Endothelial cell of umbilical vein (primary cell): ENCODE results near the gene TJP1. TPM values are rescaled to one million over a fixed set of nuclear protein-coding genes. Genes with fewer than 3 reads are reported as not detected.

Experiments used
- BruUV-seq: library from RNA; stranded (reverse); fragments of 400-500 nt; replicated peaks from 2 replicates; lab custom pipeline; 2021; lab: Mats Ljungman, UMichigan
- CTCF ChIA-PET: fragments of 300-600, 350-600 bp; sonication (Branson Sonifier 250); formaldehyde crosslinking; loops from one replicate; lab custom pipeline; 2021; ENCODE audit warnings: antibody characterized with exemption, inconsistent platforms; lab: Charles Lee
- POLR2A ChIA-PET: fragments of 300-600, 350-600 bp; sonication (Branson Sonifier 250); formaldehyde crosslinking; loops from one replicate; lab custom pipeline; 2021; ENCODE audit warnings: antibody characterized with exemption, inconsistent platforms; lab: Charles Lee
- DNase-seq: peaks from one replicate; pipeline ENCODE4 v3.0.0-alpha.2; 2011; ENCODE audit warnings: low read depth, low spot score
- FAIRE-seq: peaks from 2 replicates; lab custom pipeline; 2011; peaks lifted over from hg19 to GRCh38; lab: Jason Lieb, UNC
- H2AFZ ChIP-seq: 2 replicates; pipeline ENCODE4 v1.6.0; 2012; ENCODE audit warnings: low read depth, low read length, control low read depth, inconsistent platforms
- H3K27ac ChIP-seq: 2 replicates; pipeline ENCODE4 v1.5.1; 2011; ENCODE audit warnings: low read depth, mild to moderate bottlenecking, control low read depth, low read length, moderate library complexity; ENCODE audit not compliant: insufficient read depth
- H3K27me3 ChIP-seq, 2 experiments: 2 replicates each; pipeline versions ENCODE4 v1.6.0 to v1.6.1; 2011; ENCODE audit warnings: low read length in 2 of 2, mixed read lengths in 1 of 2; ENCODE audit not compliant: control insufficient read depth in 2 of 2, insufficient read depth in 2 of 2
- H3K36me3 ChIP-seq, 2 experiments: 2 replicates in 1 of 2; 3 replicates in 1 of 2; pipeline ENCODE4 v1.5.1; 2011; ENCODE audit warnings: low read length in 2 of 2, mild to moderate bottlenecking in 1 of 2, moderate library complexity in 1 of 2; ENCODE audit not compliant: control insufficient read depth in 2 of 2, insufficient read depth in 2 of 2; ENCODE audit errors: extremely low read depth in 1 of 2
- H3K4me1 ChIP-seq: 3 replicates; pipeline ENCODE4 v1.5.1; 2011; ENCODE audit warnings: mild to moderate bottlenecking, low read length; ENCODE audit not compliant: control insufficient read depth, insufficient read depth; ENCODE audit errors: extremely low read depth
- H3K4me2 ChIP-seq: 2 replicates; pipeline ENCODE4 v1.6.1; 2011; ENCODE audit warnings: low read length, control low read depth, mixed read lengths; ENCODE audit not compliant: insufficient read depth
- H3K4me3 ChIP-seq, 3 experiments: fragments of 200-600 bp in 1 of 3; sonication (generic), shearing (Covaris generic) in 1 of 3; replicated peaks in 1 of 3; 2 replicates each; pipeline ENCODE4 v1.5.1; 2011 to 2016; ENCODE audit warnings: control low read depth in 3 of 3, low read length in 3 of 3, mild to moderate bottlenecking in 2 of 3, inconsistent platforms in 1 of 3, low read depth in 1 of 3, moderate library complexity in 1 of 3; ENCODE audit not compliant: insufficient read depth in 1 of 3
- H3K79me2 ChIP-seq: 2 replicates; pipeline ENCODE4 v1.6.0; 2012; ENCODE audit warnings: low read length, inconsistent platforms; ENCODE audit not compliant: control insufficient read depth, insufficient read depth
- H3K9ac ChIP-seq: replicated peaks from 2 replicates; pipeline ENCODE3; 2011; ENCODE audit warnings: low read length, control low read depth; ENCODE audit not compliant: insufficient read depth; ENCODE audit errors: extremely low read depth
- H3K9me1 ChIP-seq: replicated peaks from 3 replicates; pipeline ENCODE4 v1.6.0; 2011; ENCODE audit warnings: mild to moderate bottlenecking, low read length; ENCODE audit not compliant: control insufficient read depth, insufficient read depth; ENCODE audit errors: extremely low read depth
- H3K9me3 ChIP-seq: replicated peaks from 2 replicates; pipeline ENCODE4 v1.5.1; 2012; ENCODE audit warnings: low read length, inconsistent platforms; ENCODE audit not compliant: control insufficient read depth, insufficient read depth
- H4K20me1 ChIP-seq: replicated peaks from 2 replicates; pipeline ENCODE3; 2011; ENCODE audit warnings: mild to moderate bottlenecking, low read length; ENCODE audit not compliant: control insufficient read depth, insufficient read depth; ENCODE audit errors: extremely low read depth
- EZH2 ChIP-seq: IDR thresholded peaks from 2 replicates; pipeline ENCODE4 v1.6.1; 2012; ENCODE audit warnings: borderline replicate concordance, low read depth, mild to moderate bottlenecking, moderate library complexity, low read length, inconsistent platforms; ENCODE audit not compliant: severe bottlenecking
- FOS ChIP-seq: IDR thresholded peaks from 2 replicates; pipeline ENCODE4 v1.6.1; 2011; ENCODE audit warnings: mild to moderate bottlenecking, low read length, moderate library complexity, borderline replicate concordance; ENCODE audit not compliant: insufficient read depth
- GATA2 ChIP-seq: IDR thresholded peaks from 2 replicates; pipeline ENCODE4 v1.7.0; 2011; ENCODE audit warnings: low read depth, mild to moderate bottlenecking, moderate library complexity, mixed read lengths, low read length; ENCODE audit not compliant: insufficient read length, insufficient read depth
- JUN ChIP-seq: IDR thresholded peaks from 2 replicates; pipeline ENCODE4 v1.6.1; 2011; ENCODE audit warnings: borderline replicate concordance, low read depth; ENCODE audit not compliant: insufficient read length, insufficient read depth
- MYC ChIP-seq: IDR thresholded peaks from one replicate; pipeline ENCODE4 v1.6.1; 2011; ENCODE audit warnings: mild to moderate bottlenecking, low read depth, low read length
- POLR2A ChIP-seq: IDR thresholded peaks from 2 replicates; pipeline ENCODE4 v1.6.1; 2012; ENCODE audit warnings: low read depth, mild to moderate bottlenecking, control low read depth, low read length
- POLR2AphosphoS5 ChIP-seq: IDR thresholded peaks from 2 replicates; pipeline ENCODE4 v1.6.1; 2012; ENCODE audit warnings: low read depth, mild to moderate bottlenecking, control low read depth, low read length, moderate library complexity; ENCODE audit not compliant: insufficient read depth
- dilution Hi-C: fragments of 300-500 bp; cut with MboI; formaldehyde crosslinking; loops from one replicate; pipeline ENCODE4 v1.15.0; 2019; ENCODE audit warnings: low sequenced_read_pairs; ENCODE audit not compliant: extremely low pct_ligation_motif_present
- intact Hi-C: fragments of 100-400 bp; cut with micrococcal nuclease; formaldehyde crosslinking; loops from one replicate; pipeline ENCODE4 v1.10.0; 2022
- polyA plus RNA-seq, 4 experiments: library from polyadenylated mRNA; depleted of rRNA in 3 of 4; stranded (reverse) in 3 of 4; unstranded in 1 of 4; fragments of >200 nt; gene quantifications; 2 replicates each; pipeline versions ENCODE4 v1.2.1 to v1.2.3, GENCODE V29; 2011 to 2012; ENCODE audit warnings: missing spikeins in 1 of 4
- total RNA-seq: library from RNA; stranded (reverse); gene quantifications from 2 replicates; pipeline ENCODE4 v1.2.3, GENCODE V29; 2021
- TF ChIP-seq, protein P1 (sequence below): IDR thresholded peaks from 2 replicates; pipeline ENCODE4 v1.6.1; 2011; ENCODE audit not compliant: insufficient read depth, insufficient read length
- TF ChIP-seq, protein P2 (sequence below), 2 donors: IDR thresholded peaks; 1 replicate in 1 of 2; 2 replicates in 1 of 2; pipeline ENCODE4 v1.5.1; 2011; ENCODE audit warnings: low read length in 2 of 2, mild to moderate bottlenecking in 2 of 2, moderate library complexity in 2 of 2, control low read depth in 1 of 2, inconsistent platforms in 1 of 2, low read depth in 1 of 2; ENCODE audit not compliant: insufficient read depth in 1 of 2; ENCODE audit errors: extremely low read depth in 1 of 2

The TJP1 gene
- total and polyA plus RNA-seq, 2 donors (not counting 3 experiments of a cell fraction or from before 2014, with no cell fraction given): 45.6 to 128 TPM

DNA sequence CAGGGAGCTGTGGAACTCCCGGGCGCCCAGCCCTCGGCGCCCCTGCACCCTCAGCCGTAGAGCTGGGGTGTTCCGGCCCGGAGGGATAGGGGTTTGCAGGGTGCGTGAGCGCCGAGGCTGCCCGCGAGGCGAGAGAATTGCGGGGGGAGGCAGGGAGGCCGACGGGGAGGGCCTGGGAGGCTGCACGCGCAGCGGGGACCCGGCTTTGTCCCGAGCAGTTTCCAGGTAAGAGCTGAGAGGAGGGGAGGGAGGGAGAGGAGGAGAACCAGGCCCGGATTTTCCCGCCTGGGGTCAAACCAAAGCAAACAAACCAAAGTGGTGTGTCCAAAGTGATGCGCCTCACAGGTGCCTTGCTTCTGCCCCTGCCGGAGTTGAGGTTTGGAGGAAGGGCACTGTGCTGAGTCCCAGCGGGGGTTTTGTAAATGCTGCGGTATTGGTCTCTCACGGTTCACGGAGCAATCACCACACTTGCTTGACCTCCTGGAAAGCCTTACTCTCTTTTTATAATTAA lies 146.4 kb downstream of the TJP1 start:
- CTCF ChIA-PET: interaction anchor here (1.3 to 1.8 kb wide), 2 partner anchors 10 to 27 kb away, joined by 3 to 4 read pairs; no protein-coding TSS in a partner anchor
- TF ChIP-seq JUN: no peak
- TF ChIP-seq, protein P1, sequence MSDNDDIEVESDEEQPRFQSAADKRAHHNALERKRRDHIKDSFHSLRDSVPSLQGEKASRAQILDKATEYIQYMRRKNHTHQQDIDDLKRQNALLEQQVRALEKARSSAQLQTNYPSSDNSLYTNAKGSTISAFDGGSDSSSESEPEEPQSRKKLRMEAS: no peak
- no peak for TF ChIP-seq FOS
- no peak for TF ChIP-seq POLR2AphosphoS5
- no peak for TF ChIP-seq GATA2
- TF ChIP-seq, protein P2, sequence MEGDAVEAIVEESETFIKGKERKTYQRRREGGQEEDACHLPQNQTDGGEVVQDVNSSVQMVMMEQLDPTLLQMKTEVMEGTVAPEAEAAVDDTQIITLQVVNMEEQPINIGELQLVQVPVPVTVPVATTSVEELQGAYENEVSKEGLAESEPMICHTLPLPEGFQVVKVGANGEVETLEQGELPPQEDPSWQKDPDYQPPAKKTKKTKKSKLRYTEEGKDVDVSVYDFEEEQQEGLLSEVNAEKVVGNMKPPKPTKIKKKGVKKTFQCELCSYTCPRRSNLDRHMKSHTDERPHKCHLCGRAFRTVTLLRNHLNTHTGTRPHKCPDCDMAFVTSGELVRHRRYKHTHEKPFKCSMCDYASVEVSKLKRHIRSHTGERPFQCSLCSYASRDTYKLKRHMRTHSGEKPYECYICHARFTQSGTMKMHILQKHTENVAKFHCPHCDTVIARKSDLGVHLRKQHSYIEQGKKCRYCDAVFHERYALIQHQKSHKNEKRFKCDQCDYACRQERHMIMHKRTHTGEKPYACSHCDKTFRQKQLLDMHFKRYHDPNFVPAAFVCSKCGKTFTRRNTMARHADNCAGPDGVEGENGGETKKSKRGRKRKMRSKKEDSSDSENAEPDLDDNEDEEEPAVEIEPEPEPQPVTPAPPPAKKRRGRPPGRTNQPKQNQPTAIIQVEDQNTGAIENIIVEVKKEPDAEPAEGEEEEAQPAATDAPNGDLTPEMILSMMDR (IDR thresholded peaks at IDR 0.05; ENCODE audit: extremely low read depth in 1 of 2, insufficient read depth in 1 of 2, low read depth in 1 of 2, low read length in 2 of 2): no peak
- TF ChIP-seq MYC: no peak
- TF ChIP-seq EZH2: no peak
- TF ChIP-seq POLR2A: no peak
- intact Hi-C loops: loop anchor here (2.0 kb wide), 1 partner anchor 23 kb away; no protein-coding TSS in a partner anchor

More for the DNA sequence above, 146.4 kb downstream of the TJP1 start:
- H3K9ac ChIP-seq: no peak overlapping the region
- no peaks in the 10 kb centered on the region for H3K36me3 ChIP-seq
- H3K4me3 ChIP-seq: no peak overlapping the region
- no TSS peak for BruUV-seq
- no peak overlapping the region for H3K27ac ChIP-seq
- no peak overlapping the region for H3K4me2 ChIP-seq
- H3K79me2 ChIP-seq: no peaks in the 10 kb centered on the region
- POLR2A ChIA-PET: no interaction called here
- H3K9me3 ChIP-seq: no peaks in the 10 kb centered on the region
- FAIRE-seq (no peak), DNase-seq (no peak)
- H4K20me1 ChIP-seq: no peaks in the 10 kb centered on the region
- dilution Hi-C loops: loop anchor here (10.0 kb wide), 1 partner anchor 149 kb away; the partner anchor contains the start of gene TJP1
- H3K4me1 ChIP-seq: peaks cover 13% of the 10 kb centered on the region
- no peak overlapping the region for H2AFZ ChIP-seq
- no peaks in the 10 kb centered on the region for H3K9me1 ChIP-seq
- H3K27me3 ChIP-seq: no peaks in the 10 kb centered on the region
